Retinal pigment epithelial cell (primary cell): Measurements from ENCODE around the gene RLIM.
A peak's percentile ranks its signal among the peaks of the same experiment; 100 is the strongest.

Experiments used
- DNase-seq: peaks from one replicate; pipeline ENCODE4 v3.0.0-alpha.2; 2010; ENCODE audit warnings: low read depth
- H3K4me3 ChIP-seq: 2 replicates; pipeline ENCODE4 v1.5.1; 2011; ENCODE audit warnings: mild to moderate bottlenecking, low read length, control low read depth, moderate library complexity
- CTCF ChIP-seq: conservative IDR thresholded peaks from 2 replicates; pipeline ENCODE4 v1.5.1; 2011; ENCODE audit warnings: low read depth, low read length, control low read depth, inconsistent platforms

The RLIM gene

GRCh38 chrX:74551934-74552333, 62.5 kb downstream of the RLIM start:
- TF ChIP-seq CTCF = no peak
- no peak for DNase-seq
- no peak overlapping the region for H3K4me3 ChIP-seq

GRCh38 chrX:74550295-74550802, 64.1 kb downstream of the RLIM start:
- H3K4me3 ChIP-seq = no peak overlapping the region

GRCh38 chrX:74546984-74547383, 67.4 kb downstream of the RLIM start:
- no peak overlapping the region for H3K4me3 ChIP-seq
- no peak for DNase-seq
- TF ChIP-seq CTCF = no peak

More at GRCh38 chrX:74550295-74550802, 64.1 kb downstream of the RLIM start:
- TF ChIP-seq CTCF = peak; percentile 93
- no peak for DNase-seq

GRCh38 chrX:74545880-74546523, 68.4 kb downstream of the RLIM start:
- no peak for DNase-seq
- H3K4me3 ChIP-seq = no peak overlapping the region
- no peak for TF ChIP-seq CTCF

GRCh38 chrX:74540635-74541249, 73.7 kb downstream of the RLIM start:
- no peak overlapping the region for H3K4me3 ChIP-seq
- no peak for DNase-seq
- no peak for TF ChIP-seq CTCF

- TF ChIP-seq CTCF = peak; percentile 11
- peak overlapping the region; percentile 52 for H3K4me3 ChIP-seq
Observed at GRCh38 chrX:74536832-74537371, 77.5 kb downstream of the RLIM start.

More at GRCh38 chrX:74536832-74537371, 77.5 kb downstream of the RLIM start:
- no peak for DNase-seq
